NCI-H2029 (cell line): ENCODE data around the gene PTPRM.

Experiments
- DNase-seq: peaks from one replicate; lab custom pipeline; 2025; lab: John Stamatoyannopoulos, UW

PTPRM gene

GRCh38 chr18:8326763-8327394, 759.8 kb downstream of the PTPRM start:
- DNase-seq: no peak

GRCh38 chr18:8328126-8328525, 761.0 kb downstream of the PTPRM start:
- no peak for DNase-seq

GRCh38 chr18:8329186-8329771, 762.2 kb downstream of the PTPRM start:
- no peak for DNase-seq

GRCh38 chr18:8330575-8330974, 763.5 kb downstream of the PTPRM start:
- DNase-seq: no peak

- no peak for DNase-seq
Measured at GRCh38 chr18:8332286-8332685, 765.2 kb downstream of the PTPRM start.

- DNase-seq: no peak
Measured at GRCh38 chr18:8333961-8334360, 766.8 kb downstream of the PTPRM start.

- DNase-seq: no peak
Measured at GRCh38 chr18:8337211-8337610, 770.1 kb downstream of the PTPRM start.

- no peak for DNase-seq
Measured at GRCh38 chr18:8339210-8339609, 772.1 kb downstream of the PTPRM start.

- DNase-seq: no peak
Measured at GRCh38 chr18:8339952-8340351, 772.8 kb downstream of the PTPRM start.

GRCh38 chr18:8341481-8342230, 774.5 kb downstream of the PTPRM start:
- DNase-seq: no peak

- peak; percentile 52 for DNase-seq
Measured at GRCh38 chr18:8348051-8348720, 781.1 kb downstream of the PTPRM start.

- DNase-seq: no peak
Measured at GRCh38 chr18:8349608-8350323, 782.6 kb downstream of the PTPRM start.

GRCh38 chr18:8350628-8351027, 783.5 kb downstream of the PTPRM start:
- no peak for DNase-seq

- DNase-seq: no peak
Measured at GRCh38 chr18:8351161-8351560, 784.0 kb downstream of the PTPRM start.

GRCh38 chr18:8354304-8354703, 787.2 kb downstream of the PTPRM start:
- DNase-seq: no peak

- no peak for DNase-seq
Measured at GRCh38 chr18:8356001-8356400, 788.9 kb downstream of the PTPRM start.

- no peak for DNase-seq
Measured at GRCh38 chr18:8357320-8357719, 790.2 kb downstream of the PTPRM start.

- no peak for DNase-seq
Measured at GRCh38 chr18:8358033-8358765, 791.1 kb downstream of the PTPRM start.

- DNase-seq: no peak
Measured at GRCh38 chr18:8359076-8359475, 792.0 kb downstream of the PTPRM start.

- no peak for DNase-seq
Measured at GRCh38 chr18:8359481-8359880, 792.4 kb downstream of the PTPRM start.

- DNase-seq: no peak
Measured at GRCh38 chr18:8361941-8362471, 794.9 kb downstream of the PTPRM start.
